ACC112 (cell line): Measurements from ENCODE around the gene USB1.

ENCODE experiments used
- H2AFZ ChIP-seq: fragments of 200-600 bp; sonication (generic); one replicate; pipeline ENCODE4 v1.6.0; 2017; ENCODE audit warnings: antibody characterized with exemption, low read length; ENCODE audit not compliant: unreplicated experiment
- H3K27ac ChIP-seq: fragments of 200-600 bp; sonication (generic); 2 replicates; pipeline ENCODE4 v1.5.1; 2014; ENCODE audit warnings: low read depth, mild to moderate bottlenecking, antibody characterized with exemption, low read length, moderate library complexity
- H3K27me3 ChIP-seq: fragments of 200-600 bp; sonication (generic); 2 replicates; pipeline ENCODE4 v1.6.1; 2014; ENCODE audit warnings: mild to moderate bottlenecking, antibody characterized with exemption, low read length, moderate library complexity, mixed read lengths; ENCODE audit not compliant: insufficient read depth
- H3K36me3 ChIP-seq: fragments of 200-600 bp; sonication (generic); 2 replicates; pipeline ENCODE4 v1.6.1; 2016; ENCODE audit warnings: mild to moderate bottlenecking, antibody characterized with exemption, low read length, moderate library complexity, mixed read lengths; ENCODE audit not compliant: insufficient read depth
- H3K4me1 ChIP-seq: fragments of 200-600 bp; sonication (generic); one replicate; pipeline ENCODE4 v1.6.1; 2016; ENCODE audit warnings: low read length, mixed read lengths; ENCODE audit not compliant: insufficient read depth, unreplicated experiment, control insufficient read depth
- H3K4me3 ChIP-seq: fragments of 200-600 bp; sonication (generic); 2 replicates; pipeline ENCODE4 v1.5.1; 2014; ENCODE audit warnings: mild to moderate bottlenecking, low read depth, low read length
- H3K79me2 ChIP-seq: fragments of 200-600 bp; sonication (generic); one replicate; pipeline ENCODE4 v1.6.0; 2016; ENCODE audit warnings: low read length; ENCODE audit not compliant: control insufficient read depth, unreplicated experiment, insufficient read depth

USB1 gene

GRCh38 chr16:58042001-58042885 is 41.0 kb downstream of the USB1 start:
- Histone ChIP-seq H2AFZ (no peak overlapping the region), H3K79me2 (no peaks in the 10 kb centered on the region), H3K27me3 (no peaks in the 10 kb centered on the region), H3K27ac (no peak overlapping the region), H3K36me3 (no peaks in the 10 kb centered on the region), H3K4me1 (no peaks in the 10 kb centered on the region), H3K4me3 (no peak overlapping the region)

DNA sequence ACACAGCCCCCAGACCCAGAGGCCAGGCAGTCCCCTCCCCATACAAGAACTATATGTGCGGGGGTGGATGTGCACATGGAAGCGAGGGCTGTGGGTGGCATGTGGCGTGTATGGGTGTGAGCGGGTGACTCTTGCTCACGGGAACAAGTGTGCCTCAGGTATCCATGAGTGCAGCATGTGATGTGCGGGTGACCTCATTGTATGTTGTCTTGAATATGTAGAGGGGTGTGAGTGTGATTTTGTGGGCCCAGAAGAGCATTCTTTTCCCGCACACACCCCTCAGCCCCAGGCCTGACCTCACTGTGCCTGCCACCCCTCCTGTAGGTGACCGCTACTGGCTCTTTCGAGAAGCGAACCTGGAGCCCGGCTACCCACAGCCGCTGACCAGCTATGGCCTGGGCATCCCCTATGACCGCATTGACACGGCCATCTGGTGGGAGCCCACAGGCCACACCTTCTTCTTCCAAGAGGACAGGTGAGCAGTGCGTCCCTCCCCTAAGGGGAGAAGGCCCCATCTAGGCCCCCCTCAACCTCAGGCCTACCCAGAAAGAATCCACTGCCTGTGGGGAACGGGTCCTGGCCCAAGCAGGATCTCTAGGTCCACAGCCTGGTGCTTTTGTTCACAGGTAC is 41.8 kb downstream of the USB1 start:
- Histone ChIP-seq H3K4me1 (no peaks in the 10 kb centered on the region), H3K79me2 (no peaks in the 10 kb centered on the region), H2AFZ (no peak overlapping the region), H3K27ac (no peak overlapping the region), H3K27me3 (no peaks in the 10 kb centered on the region), H3K4me3 (no peak overlapping the region), H3K36me3 (no peaks in the 10 kb centered on the region)

- no peak overlapping the region for H3K4me3 ChIP-seq
- H3K36me3 ChIP-seq: no peaks in the 10 kb centered on the region
- no peaks in the 10 kb centered on the region for H3K27me3 ChIP-seq
- H2AFZ ChIP-seq: no peak overlapping the region
- H3K79me2 ChIP-seq: no peaks in the 10 kb centered on the region
- H3K27ac ChIP-seq: no peak overlapping the region
- no peaks in the 10 kb centered on the region for H3K4me1 ChIP-seq
Measured at GRCh38 chr16:58043571-58044155, 42.5 kb downstream of the USB1 start.

DNA sequence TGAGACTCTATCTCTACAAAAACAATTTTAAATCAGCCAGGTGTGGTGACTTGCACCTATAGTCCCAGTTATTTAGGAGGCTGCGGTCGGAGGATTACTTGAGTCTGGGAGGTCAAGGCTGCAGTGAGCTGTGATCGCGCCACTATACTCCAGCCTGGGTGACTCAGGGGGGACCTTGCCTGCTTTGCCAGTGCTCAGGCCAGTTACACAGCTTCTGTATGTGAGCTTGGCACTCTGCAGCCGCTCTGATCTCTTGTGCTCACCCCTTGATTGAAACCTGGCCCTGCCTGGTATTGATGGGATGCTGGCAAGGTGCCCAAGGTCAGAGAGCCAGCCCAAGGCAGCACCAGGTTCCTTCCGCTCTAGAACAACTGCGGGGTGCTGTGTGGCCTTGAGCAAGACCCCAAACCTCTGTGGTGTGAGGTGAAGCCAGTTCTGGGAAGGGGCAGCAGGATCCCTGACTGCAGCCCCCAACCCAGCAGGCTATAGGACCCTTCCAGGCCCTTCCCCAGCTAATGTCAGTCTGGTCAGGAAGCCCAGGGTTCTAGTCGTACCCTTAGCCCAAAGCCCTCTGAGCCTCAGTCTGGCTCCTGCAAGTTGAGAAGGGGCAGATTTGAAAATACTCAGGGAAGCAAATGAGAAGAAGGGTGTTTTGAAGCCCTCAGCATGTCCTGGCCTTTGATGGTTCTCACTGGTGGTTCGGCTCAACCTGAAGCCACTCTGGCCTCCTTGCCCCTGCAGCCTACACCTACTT is 43.2 kb downstream of the USB1 start:
- no peaks in the 10 kb centered on the region for H3K4me1 ChIP-seq
- no peaks in the 10 kb centered on the region for H3K79me2 ChIP-seq
- H2AFZ ChIP-seq: no peak overlapping the region
- no peak overlapping the region for H3K4me3 ChIP-seq
- no peaks in the 10 kb centered on the region for H3K36me3 ChIP-seq
- no peak overlapping the region for H3K27ac ChIP-seq
- no peaks in the 10 kb centered on the region for H3K27me3 ChIP-seq

- H3K27ac ChIP-seq: no peak overlapping the region
- no peak overlapping the region for H2AFZ ChIP-seq
- H3K4me3 ChIP-seq: no peak overlapping the region
- no peaks in the 10 kb centered on the region for H3K27me3 ChIP-seq
- H3K4me1 ChIP-seq: no peaks in the 10 kb centered on the region
- H3K79me2 ChIP-seq: no peaks in the 10 kb centered on the region
- no peaks in the 10 kb centered on the region for H3K36me3 ChIP-seq
Measured at GRCh38 chr16:58045096-58045495, 43.9 kb downstream of the USB1 start.

GRCh38 chr16:58046054-58046881 is 45.1 kb downstream of the USB1 start:
- Histone ChIP-seq H3K4me3 (no peak overlapping the region), H3K27ac (no peak overlapping the region), H3K4me1 (no peaks in the 10 kb centered on the region)

DNA sequence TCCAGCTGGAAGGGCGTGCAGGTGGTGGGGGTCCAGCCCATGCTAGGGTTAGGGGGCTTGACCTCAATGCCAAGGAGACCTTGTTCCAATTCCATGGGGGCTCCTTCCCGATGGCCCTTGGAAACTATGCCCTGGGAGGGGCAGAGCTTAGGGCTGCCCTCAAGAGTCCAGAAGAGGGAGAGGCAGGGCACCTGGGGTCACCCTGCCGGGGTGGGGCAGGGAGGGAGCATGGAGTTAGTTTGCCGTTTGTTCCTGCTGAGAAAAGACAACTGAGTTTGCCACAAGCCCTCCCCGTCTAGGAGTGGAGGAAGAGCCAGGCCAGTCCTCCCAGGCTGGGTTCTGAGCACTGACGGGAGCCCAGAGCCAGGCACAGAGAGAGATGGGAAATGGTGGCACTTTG is 45.7 kb downstream of the USB1 start:
- H3K27ac ChIP-seq: no peak overlapping the region

More at GRCh38 chr16:58046054-58046881, 45.1 kb downstream of the USB1 start:
- H3K27me3 ChIP-seq: no peaks in the 10 kb centered on the region
- H3K79me2 ChIP-seq: no peaks in the 10 kb centered on the region
- H2AFZ ChIP-seq: no peak overlapping the region
- H3K36me3 ChIP-seq: no peaks in the 10 kb centered on the region

DNA sequence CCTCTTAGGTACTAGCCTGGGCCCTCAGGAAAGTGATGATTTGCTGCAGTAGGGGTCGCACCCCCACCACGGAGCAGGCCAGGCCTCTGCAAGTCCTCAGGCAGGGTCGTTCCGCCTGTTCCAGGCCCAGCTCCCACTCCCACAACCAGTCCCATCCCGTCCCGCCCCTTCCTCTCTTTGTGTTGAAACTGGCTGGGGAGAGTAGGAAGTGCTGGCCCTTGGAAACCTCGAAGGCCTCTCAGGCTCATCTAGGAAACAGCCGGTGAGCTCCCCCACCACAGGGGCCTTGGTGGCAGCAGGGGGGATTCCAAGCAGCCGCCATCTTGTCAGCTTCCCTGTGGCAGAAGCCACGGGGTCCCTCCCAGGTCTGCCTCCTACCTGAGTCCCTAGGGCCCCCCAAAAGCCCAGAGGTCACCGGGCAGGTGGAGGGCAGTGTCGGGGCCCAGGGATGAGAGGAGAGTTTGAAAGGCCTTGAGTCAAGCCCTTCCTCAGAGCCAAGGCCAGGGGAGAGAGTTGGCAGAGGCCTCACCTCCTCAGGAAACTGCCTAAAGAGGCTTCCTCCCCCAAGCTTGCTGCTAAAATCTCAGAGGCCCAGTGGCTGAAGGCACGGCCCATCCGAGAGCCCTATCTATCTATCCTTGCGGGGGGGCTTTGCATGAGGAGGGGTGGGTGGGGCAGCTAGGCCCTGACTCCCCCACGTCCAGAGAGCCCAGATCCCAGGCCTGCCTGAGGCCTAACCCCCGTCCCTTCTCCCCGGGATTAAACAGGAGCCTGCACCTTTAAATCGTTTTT is 46.5 kb downstream of the USB1 start:
- Histone ChIP-seq H3K79me2 (no peaks in the 10 kb centered on the region), H3K36me3 (no peaks in the 10 kb centered on the region), H2AFZ (no peak overlapping the region), H3K4me3 (no peak overlapping the region), H3K4me1 (no peaks in the 10 kb centered on the region), H3K27ac (no peak overlapping the region), H3K27me3 (no peaks in the 10 kb centered on the region)

More for the DNA sequence above, 45.7 kb downstream of the USB1 start:
- no peak overlapping the region for H3K4me3 ChIP-seq
- H3K4me1 ChIP-seq: no peaks in the 10 kb centered on the region
- H3K36me3 ChIP-seq: no peaks in the 10 kb centered on the region
- no peaks in the 10 kb centered on the region for H3K27me3 ChIP-seq
- H3K79me2 ChIP-seq: no peaks in the 10 kb centered on the region
- no peak overlapping the region for H2AFZ ChIP-seq

DNA sequence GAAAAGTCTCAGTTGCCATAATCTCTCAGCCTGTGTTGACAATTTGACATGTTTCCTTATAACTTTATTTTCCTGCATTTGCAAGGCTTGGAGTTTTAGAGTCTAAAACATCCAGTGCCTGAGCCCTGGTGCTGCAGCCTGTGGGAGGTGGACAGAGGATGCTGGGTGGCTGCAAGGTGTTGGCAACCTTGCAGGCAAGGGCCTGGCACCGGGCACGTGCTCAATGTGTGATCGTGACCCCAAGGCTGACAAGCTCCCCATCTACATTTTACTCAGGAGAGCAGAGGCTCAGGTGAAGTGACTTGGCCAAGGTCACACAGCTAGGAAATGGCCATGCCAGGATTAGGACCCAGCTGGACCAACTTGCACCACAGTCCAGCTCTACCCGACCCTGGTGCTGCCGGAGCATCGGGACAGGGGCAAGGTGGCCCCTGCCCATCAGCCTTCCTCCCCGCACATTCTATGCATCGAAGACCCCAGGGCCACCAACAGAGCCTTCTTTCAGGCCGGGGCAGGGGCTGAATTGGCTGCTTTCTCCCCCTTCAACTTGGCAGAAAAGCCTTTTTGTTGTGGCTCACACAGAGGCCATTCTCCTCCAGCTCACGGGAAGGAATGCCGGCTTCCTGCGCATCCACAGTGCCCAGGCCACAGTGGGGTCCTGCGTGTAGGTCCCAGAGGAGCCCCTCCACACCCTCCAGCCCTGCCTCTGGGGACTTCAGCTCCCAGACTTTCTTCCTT is 47.5 kb downstream of the USB1 start:
- H3K79me2 ChIP-seq: no peaks in the 10 kb centered on the region
- H3K4me3 ChIP-seq: no peak overlapping the region
- no peaks in the 10 kb centered on the region for H3K27me3 ChIP-seq
- H2AFZ ChIP-seq: no peak overlapping the region
- no peak overlapping the region for H3K27ac ChIP-seq
- no peaks in the 10 kb centered on the region for H3K36me3 ChIP-seq
- no peaks in the 10 kb centered on the region for H3K4me1 ChIP-seq
